Measurements from ENCODE around the gene DOK6. TPM values are rescaled to one million over a fixed set of nuclear protein-coding genes. Genes with fewer than 3 reads are reported as not detected.

DOK6 gene
- total and polyA plus RNA-seq, 12 donors, result 0.37 to 12.5 (median 4.6) TPM

- DNase-seq, result no peak
- Histone ChIP-seq H3K27me3 (no peaks in the 10 kb centered on the region), H3K4me1 (no peaks in the 10 kb centered on the region), H3K36me3 (no peaks in the 10 kb centered on the region), H3K9me3 (peaks cover 0 to 11% (median 0%) of the 10 kb centered on the region in 11 donors), H3K4me3 (no peak overlapping the region), H3K27ac (no peak overlapping the region)
- TF ChIP-seq, protein P1, sequence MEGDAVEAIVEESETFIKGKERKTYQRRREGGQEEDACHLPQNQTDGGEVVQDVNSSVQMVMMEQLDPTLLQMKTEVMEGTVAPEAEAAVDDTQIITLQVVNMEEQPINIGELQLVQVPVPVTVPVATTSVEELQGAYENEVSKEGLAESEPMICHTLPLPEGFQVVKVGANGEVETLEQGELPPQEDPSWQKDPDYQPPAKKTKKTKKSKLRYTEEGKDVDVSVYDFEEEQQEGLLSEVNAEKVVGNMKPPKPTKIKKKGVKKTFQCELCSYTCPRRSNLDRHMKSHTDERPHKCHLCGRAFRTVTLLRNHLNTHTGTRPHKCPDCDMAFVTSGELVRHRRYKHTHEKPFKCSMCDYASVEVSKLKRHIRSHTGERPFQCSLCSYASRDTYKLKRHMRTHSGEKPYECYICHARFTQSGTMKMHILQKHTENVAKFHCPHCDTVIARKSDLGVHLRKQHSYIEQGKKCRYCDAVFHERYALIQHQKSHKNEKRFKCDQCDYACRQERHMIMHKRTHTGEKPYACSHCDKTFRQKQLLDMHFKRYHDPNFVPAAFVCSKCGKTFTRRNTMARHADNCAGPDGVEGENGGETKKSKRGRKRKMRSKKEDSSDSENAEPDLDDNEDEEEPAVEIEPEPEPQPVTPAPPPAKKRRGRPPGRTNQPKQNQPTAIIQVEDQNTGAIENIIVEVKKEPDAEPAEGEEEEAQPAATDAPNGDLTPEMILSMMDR (IDR thresholded peaks at IDR 0.05), result no peak
- intact Hi-C loops (cut with DNase I), result no loop called here
- ATAC-seq, result no peak
- WGBS, 2 donors, result 52 to 81% methylated on average over 2 of the region's 2 CpGs
These were observed 35.8 kb upstream of the DOK6 start for GRCh38 chr18:69364930-69365329.

- DNase-seq (no peak), ATAC-seq (no peak)
- 88 to 93% methylated on average over 4 of the region's 4 CpGs for WGBS, 2 donors
- Histone ChIP-seq H3K4me3 (no peak overlapping the region), H3K27ac (no peak overlapping the region), H3K36me3 (no peaks in the 10 kb centered on the region), H3K4me1 (no peaks in the 10 kb centered on the region), H3K9me3 (peaks cover 0 to 4% (median 0%) of the 10 kb centered on the region in 11 donors), H3K27me3 (no peaks in the 10 kb centered on the region)
- intact Hi-C loops (cut with DNase I), result no loop called here
- TF ChIP-seq, protein P1 (IDR thresholded peaks at IDR 0.05), result no peak
These were observed 35.0 kb upstream of the DOK6 start for GRCh38 chr18:69365658-69366057.

GRCh38 chr18:69367104-69367503 lies 33.6 kb upstream of the DOK6 start:
- WGBS, 2 donors, result 95 to 99% methylated on average over 2 of the region's 2 CpGs
- no peak for ATAC-seq
- H3K27ac ChIP-seq, result no peak overlapping the region
- no peaks in the 10 kb centered on the region for H3K36me3 ChIP-seq
- H3K27me3 ChIP-seq, result no peaks in the 10 kb centered on the region
- H3K9me3 ChIP-seq, result no peaks in the 10 kb centered on the region
- DNase-seq, result no peak
- TF ChIP-seq, protein P1 (IDR thresholded peaks at IDR 0.05), result no peak
- intact Hi-C loops (cut with DNase I), result no loop called here
- no peak overlapping the region for H3K4me3 ChIP-seq
- no peaks in the 10 kb centered on the region for H3K4me1 ChIP-seq

DNA sequence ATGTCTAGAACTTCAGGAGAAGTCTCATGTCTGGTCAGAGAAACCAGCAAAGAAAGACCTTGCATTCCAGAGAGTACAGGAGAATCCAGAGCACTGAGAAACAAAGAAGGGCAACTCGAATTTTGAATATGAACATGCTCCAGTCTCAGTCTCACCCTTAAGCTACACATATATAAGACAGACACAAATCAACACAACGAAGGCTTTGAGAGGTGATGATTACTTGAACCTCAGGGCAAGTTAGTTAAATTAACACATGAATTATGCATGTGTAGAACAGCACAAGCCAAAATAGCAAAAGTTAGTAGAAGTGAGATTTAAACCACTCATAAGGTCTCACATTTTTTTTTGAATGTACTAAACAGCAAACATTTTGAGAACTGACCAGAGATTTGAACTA lies 29.0 kb upstream of the DOK6 start:
- TF ChIP-seq, protein P1 (IDR thresholded peaks at IDR 0.05), result no peak
- no peak for ATAC-seq
- no peak overlapping the region for H3K27ac ChIP-seq
- WGBS, 2 donors, result 70 to 82% methylated on average over 2 of the region's 2 CpGs
- H3K4me3 ChIP-seq, result no peak overlapping the region
- no peaks in the 10 kb centered on the region for H3K4me1 ChIP-seq
- H3K9me3 ChIP-seq, result no peaks in the 10 kb centered on the region
- no peaks in the 10 kb centered on the region for H3K36me3 ChIP-seq
- H3K27me3 ChIP-seq, result no peaks in the 10 kb centered on the region
- DNase-seq, result no peak
- intact Hi-C loops (cut with DNase I), result no loop called here
